Activated CD4-positive, alpha-beta memory T cell treated with anti-CD3 and anti-CD28 coated beads, Interleukin-2, amount 10 ng/mL, durations not matched to agents 7 days and 5 days (primary cell): ENCODE measurements around the gene DIDO1. TPM values are rescaled to one million over a fixed set of nuclear protein-coding genes. Genes with fewer than 3 reads are reported as not detected.

Experiments
- CTCF ChIA-PET: fragments of 350-600 bp; sonication (Branson Sonifier 250); formaldehyde crosslinking; loops from one replicate; lab custom pipeline; 2021; ENCODE audit warnings: antibody characterized with exemption, inconsistent platforms; lab: Charles Lee
- POLR2A ChIA-PET: fragments of 350-600 bp; sonication (Branson Sonifier 250); formaldehyde crosslinking; loops from one replicate; lab custom pipeline; 2021; ENCODE audit warnings: antibody characterized with exemption; lab: Charles Lee
- DNase-seq: peaks from one replicate; pipeline ENCODE4 v3.0.0-alpha.2; 2020
- H3K27ac Mint-ChIP-seq: one replicate; pipeline ENCODE4 v1.8.0; 2021; ENCODE audit warnings: mild to moderate bottlenecking, mixed read lengths
- H3K27me3 Mint-ChIP-seq: one replicate; pipeline ENCODE4 v1.8.0; 2021; ENCODE audit warnings: mixed read lengths
- H3K36me3 Mint-ChIP-seq: one replicate; pipeline ENCODE4 v1.8.0; 2021; ENCODE audit warnings: low read depth, mixed read lengths
- H3K4me1 Mint-ChIP-seq: one replicate; pipeline ENCODE4 v1.8.0; 2021; ENCODE audit warnings: mixed read lengths
- H3K4me3 Mint-ChIP-seq: one replicate; pipeline ENCODE4 v1.8.0; 2021; ENCODE audit warnings: mild to moderate bottlenecking, mixed read lengths
- H3K9me3 Mint-ChIP-seq: one replicate; pipeline ENCODE4 v1.8.0; 2021; ENCODE audit warnings: mixed read lengths
- total RNA-seq, 2 experiments: library from RNA; stranded (reverse); gene quantifications; one replicate each; pipeline ENCODE4 v1.2.3, GENCODE V29; 2021

Gene DIDO1
- total RNA-seq, 2 experiments from 2014 or later: 62.2 to 66.2 TPM

DNA sequence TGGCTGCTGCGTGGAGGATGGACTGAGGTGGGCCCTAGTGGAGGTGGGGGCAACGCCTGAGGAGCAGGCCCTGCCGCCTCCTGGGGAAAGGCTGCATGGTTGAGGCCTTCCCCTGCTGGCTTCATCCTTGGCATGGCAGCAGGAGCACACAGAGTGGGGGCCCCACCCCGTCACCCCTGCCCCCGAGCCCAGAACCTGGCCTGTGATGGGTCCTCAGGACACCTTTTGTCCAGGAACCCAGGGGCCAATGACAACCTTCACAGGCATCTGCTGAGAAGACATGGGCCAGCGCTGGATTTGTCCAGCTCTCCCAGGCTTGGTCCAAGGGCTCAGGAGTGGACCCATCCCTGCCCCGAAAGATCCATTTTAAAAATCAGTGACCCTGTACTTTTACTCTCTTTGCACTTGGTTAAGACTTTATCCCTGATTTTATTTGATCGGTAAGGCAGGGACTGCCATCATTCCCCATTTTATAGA, 25.6 kb upstream of the DIDO1 start:
- peaks cover 29% of the 10 kb centered on the region for H3K4me1 Mint-ChIP-seq
- peaks cover 38% of the 10 kb centered on the region for H3K36me3 Mint-ChIP-seq
- peaks cover 3% of the 10 kb centered on the region for H3K9me3 Mint-ChIP-seq
- ChIA-PET CTCF (no interaction called here), POLR2A (interaction anchor here (1.6 kb wide), 1 partner anchor 33 kb away, joined by 5 read pairs; no protein-coding TSS in a partner anchor)
- H3K27me3 Mint-ChIP-seq: no peaks in the 10 kb centered on the region
- peak overlapping the region; percentile 27 for H3K4me3 Mint-ChIP-seq
- H3K27ac Mint-ChIP-seq: peak overlapping the region; percentile 29
- DNase-seq: no peak

DNA sequence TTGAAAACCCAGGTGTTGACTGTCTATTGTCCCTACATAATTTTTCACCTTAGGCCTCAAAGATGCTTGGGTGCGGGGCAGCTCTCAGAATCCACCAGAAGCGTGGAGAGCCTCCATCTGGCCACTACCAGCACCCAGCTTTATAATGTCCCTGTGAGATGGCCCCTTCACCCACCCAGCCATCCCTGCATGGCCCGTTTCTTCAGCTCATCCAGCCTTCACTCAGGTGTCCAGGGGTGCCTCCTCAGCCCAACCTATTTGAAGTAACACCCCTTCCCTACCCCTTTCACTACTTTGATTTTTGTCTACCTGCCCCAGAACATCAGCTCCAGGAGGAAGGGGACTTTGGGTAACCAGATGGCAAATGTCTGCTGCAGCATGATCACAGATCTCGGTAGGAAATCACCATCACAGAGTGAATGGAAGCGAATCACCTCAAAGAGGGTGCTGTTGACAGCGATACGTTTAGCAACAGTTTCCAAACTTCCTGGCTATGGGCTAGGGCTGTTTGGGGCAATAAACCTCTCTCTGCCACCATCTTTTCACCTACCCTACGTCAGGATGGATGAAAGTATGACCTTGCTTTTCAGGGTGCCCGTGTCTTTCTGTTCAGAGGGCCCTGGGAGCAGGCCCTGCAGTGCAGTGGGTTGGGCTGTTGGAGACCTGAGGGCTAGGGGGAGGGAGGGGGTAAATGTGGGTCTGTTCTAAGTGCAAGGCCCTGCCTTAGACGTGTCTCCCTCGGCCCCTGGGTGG, 25.0 kb upstream of the DIDO1 start:
- ChIA-PET CTCF (no interaction called here), POLR2A (no interaction called here)
- Mint-ChIP-seq H3K4me1 (peaks cover 29% of the 10 kb centered on the region), H3K27ac (peak overlapping the region; percentile 18), H3K4me3 (no peak overlapping the region), H3K36me3 (peaks cover 44% of the 10 kb centered on the region), H3K27me3 (no peaks in the 10 kb centered on the region), H3K9me3 (peaks cover 3% of the 10 kb centered on the region)
- no peak for DNase-seq

GRCh38 chr20:62950741-62951140, 24.4 kb upstream of the DIDO1 start:
- Mint-ChIP-seq H3K4me1 (peaks cover 29% of the 10 kb centered on the region), H3K36me3 (peaks cover 48% of the 10 kb centered on the region), H3K4me3 (no peak overlapping the region), H3K27me3 (no peaks in the 10 kb centered on the region), H3K27ac (no peak overlapping the region), H3K9me3 (peaks cover 3% of the 10 kb centered on the region)
- ChIA-PET POLR2A (no interaction called here), CTCF (no interaction called here)
- DNase-seq: no peak

GRCh38 chr20:62949962-62950361, 23.7 kb upstream of the DIDO1 start:
- CTCF ChIA-PET: no interaction called here
- POLR2A ChIA-PET: interaction anchor here (0.7 kb wide), 1 partner anchor 13 kb away, joined by 3 read pairs; no protein-coding TSS in a partner anchor
- DNase-seq: no peak
- no peak overlapping the region for H3K4me3 Mint-ChIP-seq
- no peaks in the 10 kb centered on the region for H3K27me3 Mint-ChIP-seq
- H3K27ac Mint-ChIP-seq: no peak overlapping the region
- H3K36me3 Mint-ChIP-seq: peaks cover 56% of the 10 kb centered on the region
- peaks cover 29% of the 10 kb centered on the region for H3K4me1 Mint-ChIP-seq
- H3K9me3 Mint-ChIP-seq: peaks cover 3% of the 10 kb centered on the region

DNA sequence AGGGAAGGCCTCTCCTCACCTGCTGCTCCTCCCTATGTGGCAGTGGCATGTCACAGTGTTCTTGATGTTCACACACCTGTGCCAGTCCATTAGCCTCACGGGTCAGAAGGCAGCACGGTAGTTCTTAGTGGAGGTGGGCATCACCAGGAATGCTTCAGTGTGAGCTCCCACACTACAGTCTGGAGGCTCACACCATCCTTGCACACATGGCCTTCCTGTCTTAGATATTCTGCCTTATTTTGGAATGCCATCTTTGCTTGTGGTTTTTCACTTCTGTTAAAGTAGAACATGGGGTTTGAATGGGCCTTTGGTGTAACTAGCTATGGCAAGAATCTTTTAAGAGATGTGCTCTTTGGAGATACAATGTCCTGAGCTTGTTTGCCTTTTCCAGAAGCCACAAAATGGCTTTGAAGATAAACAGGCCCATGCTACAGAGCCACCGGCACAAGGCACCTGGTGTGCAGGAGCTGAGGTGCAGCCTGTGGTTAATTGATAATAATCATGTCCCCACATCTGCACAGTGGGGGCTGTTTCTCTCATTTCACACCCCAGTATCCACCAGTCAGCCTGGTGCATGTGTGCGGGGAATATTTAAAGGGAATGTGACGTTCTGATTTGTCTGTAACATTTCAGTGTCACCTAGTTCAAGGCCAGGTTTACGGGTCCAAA, 23.0 kb upstream of the DIDO1 start:
- H3K4me3 Mint-ChIP-seq: no peak overlapping the region
- CTCF ChIA-PET: no interaction called here
- POLR2A ChIA-PET: interaction anchor here (0.9 to 1.7 kb wide), 2 partner anchors 10 to 31 kb away, joined by 3 to 7 read pairs; no protein-coding TSS in a partner anchor
- H3K27ac Mint-ChIP-seq: no peak overlapping the region
- H3K27me3 Mint-ChIP-seq: no peaks in the 10 kb centered on the region
- H3K36me3 Mint-ChIP-seq: peaks cover 62% of the 10 kb centered on the region
- peaks cover 24% of the 10 kb centered on the region for H3K4me1 Mint-ChIP-seq
- no peak for DNase-seq
- H3K9me3 Mint-ChIP-seq: peaks cover 3% of the 10 kb centered on the region

GRCh38 chr20:62947532-62948300, 21.4 kb upstream of the DIDO1 start:
- Mint-ChIP-seq H3K4me1 (peaks cover 8% of the 10 kb centered on the region), H3K4me3 (no peak overlapping the region), H3K36me3 (peaks cover 73% of the 10 kb centered on the region), H3K9me3 (peaks cover 3% of the 10 kb centered on the region), H3K27me3 (no peaks in the 10 kb centered on the region), H3K27ac (no peak overlapping the region)
- POLR2A ChIA-PET: interaction anchor here (1.7 kb wide), 1 partner anchor 9 kb away, joined by 7 read pairs; no protein-coding TSS in a partner anchor
- DNase-seq: no peak
- CTCF ChIA-PET: no interaction called here

DNA sequence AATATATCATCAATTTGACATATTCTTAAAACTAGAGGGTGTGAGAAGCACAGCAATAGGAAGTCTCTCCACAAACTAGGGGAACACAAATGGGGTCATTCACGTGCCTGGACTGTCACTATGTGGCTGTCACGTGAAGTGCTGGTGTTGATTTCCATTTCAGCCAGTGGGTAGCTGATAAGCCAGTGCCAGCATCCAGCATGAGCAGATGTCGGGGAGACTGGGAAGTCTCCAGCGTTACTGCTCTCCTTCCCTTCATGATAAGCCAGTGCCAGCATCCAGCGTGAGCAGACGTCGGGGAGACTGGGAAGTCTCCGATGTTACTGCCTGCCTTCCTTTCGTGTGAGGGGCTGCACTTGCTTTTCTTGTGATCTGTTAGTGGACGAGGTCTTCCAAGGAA, 20.6 kb upstream of the DIDO1 start:
- CTCF ChIA-PET: no interaction called here

GRCh38 chr20:62945771-62946339, 19.6 kb upstream of the DIDO1 start:
- ChIA-PET CTCF (no interaction called here), POLR2A (no interaction called here)
- Mint-ChIP-seq H3K4me3 (no peak overlapping the region), H3K4me1 (peaks cover 7% of the 10 kb centered on the region), H3K27ac (no peak overlapping the region), H3K36me3 (peaks cover 88% of the 10 kb centered on the region), H3K9me3 (peaks cover 3% of the 10 kb centered on the region), H3K27me3 (no peaks in the 10 kb centered on the region)
- no peak for DNase-seq

More for the DNA sequence above, 20.6 kb upstream of the DIDO1 start:
- POLR2A ChIA-PET: no interaction called here
- Mint-ChIP-seq H3K4me1 (peaks cover 5% of the 10 kb centered on the region), H3K27ac (no peak overlapping the region), H3K4me3 (no peak overlapping the region), H3K27me3 (no peaks in the 10 kb centered on the region), H3K9me3 (peaks cover 3% of the 10 kb centered on the region), H3K36me3 (peaks cover 80% of the 10 kb centered on the region)
- no peak for DNase-seq

GRCh38 chr20:62944746-62945145, 18.4 kb upstream of the DIDO1 start:
- POLR2A ChIA-PET: interaction anchor here (0.7 kb wide), 1 partner anchor 24 kb away, joined by 3 read pairs; no protein-coding TSS in a partner anchor
- Mint-ChIP-seq H3K36me3 (peaks cover 79% of the 10 kb centered on the region), H3K4me1 (peaks cover 12% of the 10 kb centered on the region), H3K27me3 (no peaks in the 10 kb centered on the region), H3K4me3 (no peak overlapping the region), H3K27ac (no peak overlapping the region), H3K9me3 (peaks cover 3% of the 10 kb centered on the region)
- DNase-seq: no peak
- CTCF ChIA-PET: no interaction called here

DNA sequence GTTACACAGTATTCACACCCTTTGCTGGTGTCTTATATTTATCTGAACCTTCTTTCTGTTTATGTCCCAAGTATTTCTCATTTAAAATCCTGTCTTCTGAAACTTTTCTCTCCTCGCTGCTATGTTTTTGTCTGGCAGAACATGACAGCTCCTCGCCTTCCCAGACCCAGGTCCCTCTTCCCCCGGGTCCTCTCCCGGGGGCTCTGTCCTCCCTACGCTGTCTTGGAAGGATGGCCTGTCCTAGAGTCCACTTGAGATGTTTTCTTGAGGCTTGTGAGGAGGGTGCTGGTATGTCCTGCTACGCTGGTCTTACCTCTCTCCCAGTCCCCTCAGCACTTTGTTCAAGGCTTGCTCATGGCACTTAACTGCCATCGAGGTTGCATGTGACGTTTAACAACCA, 17.9 kb upstream of the DIDO1 start:
- H3K36me3 Mint-ChIP-seq: peaks cover 77% of the 10 kb centered on the region
- POLR2A ChIA-PET: interaction anchor here (0.7 kb wide), 1 partner anchor 23 kb away, joined by 3 read pairs; no protein-coding TSS in a partner anchor
- peaks cover 3% of the 10 kb centered on the region for H3K9me3 Mint-ChIP-seq
- H3K27ac Mint-ChIP-seq: no peak overlapping the region
- DNase-seq: no peak
- peaks cover 16% of the 10 kb centered on the region for H3K4me1 Mint-ChIP-seq
- H3K27me3 Mint-ChIP-seq: no peaks in the 10 kb centered on the region
- CTCF ChIA-PET: no interaction called here
- H3K4me3 Mint-ChIP-seq: no peak overlapping the region

DNA sequence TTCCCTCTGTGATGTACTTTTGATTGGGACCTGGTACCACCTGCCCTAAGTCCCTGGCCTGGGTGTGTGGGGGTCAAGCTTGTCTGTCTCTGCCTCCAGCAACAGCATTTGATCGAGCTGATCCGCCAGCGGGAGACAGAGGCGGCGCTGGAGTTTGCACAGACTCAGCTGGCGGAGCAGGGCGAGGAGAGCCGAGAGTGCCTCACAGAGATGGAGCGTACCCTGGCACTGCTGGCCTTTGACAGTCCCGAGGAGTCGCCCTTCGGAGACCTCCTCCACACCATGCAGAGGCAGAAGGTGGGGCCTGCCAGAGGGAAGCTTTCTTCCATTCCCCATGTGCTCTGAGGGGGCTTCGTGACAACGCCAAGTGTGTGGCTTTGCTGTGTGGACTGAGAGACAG, 17.1 kb upstream of the DIDO1 start:
- Mint-ChIP-seq H3K27ac (no peak overlapping the region), H3K27me3 (no peaks in the 10 kb centered on the region), H3K36me3 (peaks cover 74% of the 10 kb centered on the region), H3K9me3 (no peaks in the 10 kb centered on the region), H3K4me3 (no peak overlapping the region), H3K4me1 (peaks cover 23% of the 10 kb centered on the region)
- POLR2A ChIA-PET: interaction anchor here (1.1 kb wide), 1 partner anchor 11 kb away, joined by 3 read pairs; no protein-coding TSS in a partner anchor
- CTCF ChIA-PET: no interaction called here
- no peak for DNase-seq

GRCh38 chr20:62942456-62942855, 16.2 kb upstream of the DIDO1 start:
- no peak for DNase-seq
- ChIA-PET CTCF (no interaction called here), POLR2A (interaction anchor here (1.1 kb wide), 1 partner anchor 12 kb away, joined by 3 read pairs; no protein-coding TSS in a partner anchor)
- Mint-ChIP-seq H3K9me3 (no peaks in the 10 kb centered on the region), H3K36me3 (peaks cover 68% of the 10 kb centered on the region), H3K4me3 (no peak overlapping the region), H3K27me3 (no peaks in the 10 kb centered on the region), H3K27ac (no peak overlapping the region), H3K4me1 (peaks cover 26% of the 10 kb centered on the region)
